Skeletal muscle satellite cell (primary cell): Measurements from ENCODE around the gene CSTF2T. TPM values are rescaled to one million over a fixed set of nuclear protein-coding genes. Genes with fewer than 3 reads are reported as not detected.

ENCODE experiments used
- H3K27me3 ChIP-seq: 2 replicates; pipeline ENCODE4 v1.7.0; 2013; ENCODE audit warnings: low read length; ENCODE audit not compliant: control insufficient read depth, insufficient read depth
- H3K36me3 ChIP-seq: 2 replicates; pipeline ENCODE4 v1.7.0; 2013; ENCODE audit warnings: mild to moderate bottlenecking, control low read depth, low read length; ENCODE audit not compliant: insufficient read depth
- H3K4me1 ChIP-seq: 2 replicates; pipeline ENCODE4 v1.7.0; 2013; ENCODE audit warnings: low read length; ENCODE audit not compliant: control insufficient read depth, insufficient read depth
- H3K4me2 ChIP-seq: 2 replicates; pipeline ENCODE4 v1.7.0; 2013; ENCODE audit warnings: mild to moderate bottlenecking, low read length
- H3K4me3 ChIP-seq: 2 replicates; pipeline ENCODE4 v1.7.0; 2013; ENCODE audit warnings: low read length
- H3K9ac ChIP-seq: 2 replicates; pipeline ENCODE4 v1.7.0; 2013; ENCODE audit warnings: mild to moderate bottlenecking, low read depth, low read length, moderate library complexity
- H3K9me3 ChIP-seq: replicated peaks from 2 replicates; pipeline ENCODE4 v1.7.0; 2013; ENCODE audit warnings: mild to moderate bottlenecking, control low read depth, low read length
- total RNA-seq: library from RNA; depleted of rRNA; stranded (reverse); fragments of >200 nt; gene quantifications from 2 replicates; pipeline ENCODE4 v1.2.3, GENCODE V29; 2012; rRNA removed

CSTF2T gene, protein sequence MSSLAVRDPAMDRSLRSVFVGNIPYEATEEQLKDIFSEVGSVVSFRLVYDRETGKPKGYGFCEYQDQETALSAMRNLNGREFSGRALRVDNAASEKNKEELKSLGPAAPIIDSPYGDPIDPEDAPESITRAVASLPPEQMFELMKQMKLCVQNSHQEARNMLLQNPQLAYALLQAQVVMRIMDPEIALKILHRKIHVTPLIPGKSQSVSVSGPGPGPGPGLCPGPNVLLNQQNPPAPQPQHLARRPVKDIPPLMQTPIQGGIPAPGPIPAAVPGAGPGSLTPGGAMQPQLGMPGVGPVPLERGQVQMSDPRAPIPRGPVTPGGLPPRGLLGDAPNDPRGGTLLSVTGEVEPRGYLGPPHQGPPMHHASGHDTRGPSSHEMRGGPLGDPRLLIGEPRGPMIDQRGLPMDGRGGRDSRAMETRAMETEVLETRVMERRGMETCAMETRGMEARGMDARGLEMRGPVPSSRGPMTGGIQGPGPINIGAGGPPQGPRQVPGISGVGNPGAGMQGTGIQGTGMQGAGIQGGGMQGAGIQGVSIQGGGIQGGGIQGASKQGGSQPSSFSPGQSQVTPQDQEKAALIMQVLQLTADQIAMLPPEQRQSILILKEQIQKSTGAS
- 16.0 and 18.3 TPM in 2 replicates for total RNA-seq

DNA sequence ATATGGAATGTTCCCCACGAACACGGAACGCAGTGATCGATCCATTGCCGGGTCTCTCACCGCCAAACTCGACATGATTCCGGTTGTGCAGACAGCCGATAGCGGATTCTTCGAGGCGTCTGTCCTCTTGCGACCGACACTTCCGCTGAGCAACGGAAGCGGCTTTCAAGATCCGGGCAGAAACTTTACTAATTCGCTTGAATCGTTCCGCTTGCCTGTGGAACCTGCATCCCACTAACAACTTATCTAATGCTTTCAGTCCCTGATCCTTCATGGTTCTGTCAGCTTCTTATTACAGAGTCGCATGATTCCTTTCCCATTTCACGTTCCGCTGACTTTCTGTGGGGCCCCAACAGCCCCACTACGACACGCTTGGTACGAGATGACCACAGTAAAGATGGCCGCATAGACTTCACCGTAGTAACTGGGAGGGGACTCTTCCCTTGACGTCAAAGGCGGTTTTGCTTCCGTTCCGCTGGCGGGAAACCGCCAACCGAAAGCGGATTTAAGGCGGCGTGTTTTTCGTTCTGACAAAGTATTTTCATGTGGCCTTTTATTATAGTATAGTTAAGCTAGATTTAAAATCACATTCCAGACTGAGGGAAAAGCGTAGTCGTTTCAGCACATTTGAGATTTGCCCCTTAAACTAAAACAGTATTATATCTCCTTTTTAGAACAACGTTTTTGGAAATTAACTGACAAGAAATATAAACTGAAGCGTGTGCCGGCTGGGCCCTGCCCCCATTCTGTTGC is at the start of gene CSTF2T:
CSTF2T (minus strand) TSS at position 121 of the 753 bp plus-strand sequence; CDS start at position 75, 46 bp downstream.
- Histone ChIP-seq H3K4me1 (peaks cover 17% of the 10 kb centered on the region), H3K4me2 (peak within 1 kb of the TSS; percentile 89), H3K9ac (peak within 1 kb of the TSS; percentile 92), H3K4me3 (peak within 1 kb of the TSS; percentile 90), H3K36me3 (no peaks in the 10 kb centered on the region), H3K27me3 (no peaks in the 10 kb centered on the region), H3K9me3 (no peaks in the 10 kb centered on the region)

DNA sequence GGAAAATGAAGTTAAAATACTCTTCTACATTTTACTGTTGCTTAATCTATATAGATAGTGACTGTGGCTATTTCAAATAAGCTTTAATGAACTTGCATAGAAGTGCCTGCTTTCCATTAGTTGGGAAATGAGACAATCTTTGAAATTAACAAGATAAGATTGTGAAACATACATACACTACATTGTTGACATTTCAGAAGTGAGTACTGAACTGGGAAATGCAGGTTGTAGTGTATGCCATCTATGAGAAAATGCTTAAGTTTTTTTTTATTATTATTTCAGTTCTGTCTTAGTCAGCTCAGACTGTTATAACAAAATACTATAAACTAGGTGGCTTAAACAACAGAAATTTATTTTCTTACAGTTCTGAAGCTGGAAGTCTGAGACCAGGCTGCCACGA is 49.6 kb upstream of the CSTF2T start:
- no peaks in the 10 kb centered on the region for H3K9me3 ChIP-seq
- no peak overlapping the region for H3K4me2 ChIP-seq
- H3K27me3 ChIP-seq: no peaks in the 10 kb centered on the region
- H3K4me3 ChIP-seq: no peak overlapping the region
- no peaks in the 10 kb centered on the region for H3K36me3 ChIP-seq
- H3K9ac ChIP-seq: no peak overlapping the region
- no peaks in the 10 kb centered on the region for H3K4me1 ChIP-seq

DNA sequence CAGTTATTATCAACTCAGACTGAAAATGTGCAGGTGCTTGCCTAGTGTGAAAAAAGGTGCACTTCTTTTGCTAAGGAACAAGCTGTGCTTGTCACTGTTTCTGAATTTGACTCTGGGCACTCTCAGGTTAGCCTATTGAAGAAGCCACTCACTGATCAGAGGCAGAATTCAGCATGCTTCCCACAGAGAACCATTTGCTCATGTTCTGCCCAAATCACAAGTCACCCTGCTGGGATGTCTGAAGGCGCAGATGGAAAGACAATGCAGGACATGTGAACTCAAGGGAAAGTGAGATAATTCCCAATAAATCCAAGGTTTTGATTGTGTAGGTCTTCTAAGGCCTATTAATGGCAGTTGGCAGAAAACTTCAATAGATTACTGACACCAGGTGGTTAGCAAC is 47.8 kb upstream of the CSTF2T start:
- H3K27me3 ChIP-seq: no peaks in the 10 kb centered on the region
- no peak overlapping the region for H3K4me3 ChIP-seq
- no peaks in the 10 kb centered on the region for H3K9me3 ChIP-seq
- no peak overlapping the region for H3K9ac ChIP-seq
- H3K4me2 ChIP-seq: no peak overlapping the region
- H3K4me1 ChIP-seq: no peaks in the 10 kb centered on the region
- no peaks in the 10 kb centered on the region for H3K36me3 ChIP-seq

DNA sequence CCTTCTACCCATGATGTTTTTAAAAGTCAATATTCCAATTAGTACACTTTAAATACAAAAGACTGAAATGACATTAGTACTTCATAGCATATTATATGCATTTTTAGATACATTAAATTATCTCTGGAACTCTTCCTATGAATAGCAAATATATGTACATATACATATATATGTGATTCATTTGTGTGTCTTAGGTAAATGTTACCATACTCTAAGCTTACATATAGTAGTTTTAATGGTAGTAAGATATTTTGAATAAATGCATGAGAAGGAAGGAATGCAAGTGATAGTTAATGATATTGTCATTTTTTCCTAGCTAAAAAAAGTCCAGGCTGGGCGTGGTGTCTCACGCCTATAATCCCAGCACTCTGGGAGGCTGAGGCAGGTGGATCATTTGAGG is 46.0 kb upstream of the CSTF2T start:
- Histone ChIP-seq H3K36me3 (no peaks in the 10 kb centered on the region), H3K9ac (no peak overlapping the region), H3K27me3 (no peaks in the 10 kb centered on the region), H3K4me1 (no peaks in the 10 kb centered on the region), H3K9me3 (no peaks in the 10 kb centered on the region), H3K4me2 (no peak overlapping the region), H3K4me3 (no peak overlapping the region)

DNA sequence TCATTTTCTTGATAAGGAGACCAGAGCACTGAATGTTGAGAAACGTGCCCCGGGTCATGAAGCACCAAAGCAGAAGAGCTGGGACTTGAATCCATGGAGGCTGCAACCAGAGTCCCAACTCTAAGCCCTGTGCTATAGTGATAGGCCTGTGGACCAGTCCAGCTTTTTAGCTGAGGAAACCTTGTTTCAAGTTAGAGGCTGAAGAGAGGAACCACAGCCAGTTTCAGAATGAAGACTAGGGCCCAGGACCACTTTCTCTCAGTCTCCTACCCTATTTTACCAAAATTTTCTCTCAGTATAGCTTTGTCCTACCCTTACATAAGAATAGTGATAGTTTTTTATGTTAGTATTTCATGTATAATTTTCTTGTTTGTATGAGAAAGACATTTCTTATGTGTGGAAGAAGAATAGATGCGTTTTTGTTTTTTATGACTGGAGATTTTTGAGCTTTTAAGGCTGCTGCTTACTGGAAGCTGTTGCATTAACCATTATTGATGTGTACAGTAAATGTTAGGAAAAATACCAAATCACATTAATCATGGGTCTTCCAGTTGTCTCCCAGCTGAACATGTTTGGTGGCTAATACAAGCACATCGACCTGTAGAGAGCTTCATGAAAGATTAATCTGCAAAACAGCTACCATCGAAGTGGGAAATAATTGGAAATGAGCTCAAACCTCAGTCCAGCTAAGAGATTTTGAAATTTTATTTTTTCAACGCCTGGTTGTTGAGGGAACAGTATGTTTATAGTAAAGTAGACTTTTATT is 45.0 kb upstream of the CSTF2T start:
- no peaks in the 10 kb centered on the region for H3K36me3 ChIP-seq
- H3K9ac ChIP-seq: no peak overlapping the region
- no peaks in the 10 kb centered on the region for H3K4me1 ChIP-seq
- no peaks in the 10 kb centered on the region for H3K27me3 ChIP-seq
- H3K4me3 ChIP-seq: no peak overlapping the region
- H3K9me3 ChIP-seq: no peaks in the 10 kb centered on the region
- no peak overlapping the region for H3K4me2 ChIP-seq

DNA sequence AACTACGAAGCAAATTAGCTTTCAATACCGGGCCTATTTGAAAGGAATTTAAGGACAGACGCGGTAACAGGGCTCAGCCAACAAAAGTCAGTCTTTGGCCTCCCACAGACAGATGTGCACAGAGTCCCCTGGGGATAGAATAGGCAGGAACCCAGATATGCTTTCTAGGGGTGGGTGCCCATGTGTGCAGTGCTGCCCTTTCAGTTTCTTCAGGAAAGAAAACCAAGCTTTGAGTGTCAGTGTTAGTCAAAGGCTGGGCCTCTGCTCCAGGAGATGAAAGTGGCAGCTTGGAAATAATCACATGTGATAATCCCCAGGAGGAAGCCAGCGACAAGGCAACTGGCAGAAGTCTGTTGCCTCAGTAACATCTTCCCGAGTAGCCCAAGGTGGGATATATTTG is 43.8 kb upstream of the CSTF2T start:
- H3K36me3 ChIP-seq: no peaks in the 10 kb centered on the region
- H3K4me3 ChIP-seq: no peak overlapping the region
- H3K9me3 ChIP-seq: no peaks in the 10 kb centered on the region
- H3K4me1 ChIP-seq: no peaks in the 10 kb centered on the region
- H3K9ac ChIP-seq: no peak overlapping the region
- H3K4me2 ChIP-seq: no peak overlapping the region
- no peaks in the 10 kb centered on the region for H3K27me3 ChIP-seq

DNA sequence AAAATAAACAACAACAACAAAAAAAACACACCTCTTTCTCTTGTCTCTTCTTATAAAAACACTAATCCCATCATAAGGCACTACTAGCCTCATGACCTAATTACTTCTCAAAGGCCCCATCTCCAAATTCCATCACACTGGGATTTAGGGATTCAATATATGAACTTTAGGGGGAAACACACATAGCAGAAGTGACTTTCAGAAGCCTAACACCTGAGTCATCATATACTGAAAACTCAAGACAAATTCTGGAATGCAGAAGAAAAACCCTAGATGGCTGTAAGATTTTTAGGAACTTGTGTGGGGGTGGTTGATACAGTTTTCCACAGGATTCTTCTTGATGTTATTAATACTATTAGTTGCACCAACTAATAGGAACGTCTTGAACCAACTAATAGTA is 33.7 kb upstream of the CSTF2T start:
- no peak overlapping the region for H3K9ac ChIP-seq
- no peak overlapping the region for H3K4me2 ChIP-seq
- H3K27me3 ChIP-seq: no peaks in the 10 kb centered on the region
- H3K36me3 ChIP-seq: no peaks in the 10 kb centered on the region
- H3K4me1 ChIP-seq: peaks cover 5% of the 10 kb centered on the region
- H3K4me3 ChIP-seq: no peak overlapping the region
- H3K9me3 ChIP-seq: no peaks in the 10 kb centered on the region

DNA sequence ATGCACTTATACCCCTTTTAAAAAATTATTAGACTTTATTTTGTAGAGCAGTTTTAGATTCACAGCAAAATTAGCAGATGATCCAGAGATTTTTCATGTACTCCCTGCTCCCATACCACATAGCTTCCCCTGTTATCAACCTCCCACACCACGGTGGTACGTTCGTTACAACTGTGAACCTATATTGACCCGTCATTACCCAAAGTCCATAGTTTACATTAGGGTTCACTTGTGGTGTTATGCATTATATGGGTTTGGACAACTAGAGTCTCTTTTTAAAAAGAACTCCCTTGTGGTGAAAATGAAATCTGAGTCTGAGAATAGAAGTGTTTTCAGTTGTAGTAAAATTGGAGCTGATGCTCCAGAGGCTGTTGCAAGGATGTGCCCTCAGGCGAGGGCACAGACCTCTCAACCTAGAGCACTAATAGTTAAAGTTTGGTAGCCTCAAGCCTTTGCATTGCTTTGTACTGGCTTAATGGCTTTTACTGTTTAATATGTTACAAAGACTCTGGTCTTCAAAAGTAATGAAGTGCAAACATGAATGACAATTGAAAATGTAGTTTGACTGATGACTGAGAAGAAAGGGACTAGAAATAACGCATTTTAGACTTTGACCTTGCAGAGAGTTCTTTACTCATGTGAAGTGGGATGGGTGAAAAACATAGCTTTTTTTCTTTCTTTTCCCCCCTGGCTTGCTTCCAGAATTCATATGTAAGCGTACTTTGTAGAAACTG is 30.6 kb upstream of the CSTF2T start:
- H3K36me3 ChIP-seq: no peaks in the 10 kb centered on the region
- H3K9ac ChIP-seq: no peak overlapping the region
- no peak overlapping the region for H3K4me3 ChIP-seq
- H3K27me3 ChIP-seq: no peaks in the 10 kb centered on the region
- no peak overlapping the region for H3K4me2 ChIP-seq
- H3K9me3 ChIP-seq: no peaks in the 10 kb centered on the region
- peaks cover 5% of the 10 kb centered on the region for H3K4me1 ChIP-seq

DNA sequence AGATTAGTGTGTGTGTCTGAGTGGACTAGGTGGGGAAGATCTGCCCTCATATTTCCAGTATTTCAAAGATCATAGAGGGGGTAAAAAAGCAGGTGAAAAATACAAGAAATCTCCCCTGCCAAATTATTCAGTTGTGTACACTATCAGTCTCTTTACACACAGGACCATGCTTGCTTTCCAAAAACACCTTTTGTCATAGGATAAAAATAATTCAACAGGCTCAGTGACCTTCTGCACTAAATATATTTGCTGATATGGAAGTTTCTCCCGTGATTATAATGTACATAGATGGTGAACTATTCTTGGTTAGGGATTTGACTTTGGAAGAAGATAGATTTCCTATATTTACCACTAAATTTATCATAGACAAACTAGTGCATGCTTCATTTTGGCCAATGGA is 24.6 kb upstream of the CSTF2T start:
- Histone ChIP-seq H3K9ac (no peak overlapping the region), H3K4me2 (no peak overlapping the region)

DNA sequence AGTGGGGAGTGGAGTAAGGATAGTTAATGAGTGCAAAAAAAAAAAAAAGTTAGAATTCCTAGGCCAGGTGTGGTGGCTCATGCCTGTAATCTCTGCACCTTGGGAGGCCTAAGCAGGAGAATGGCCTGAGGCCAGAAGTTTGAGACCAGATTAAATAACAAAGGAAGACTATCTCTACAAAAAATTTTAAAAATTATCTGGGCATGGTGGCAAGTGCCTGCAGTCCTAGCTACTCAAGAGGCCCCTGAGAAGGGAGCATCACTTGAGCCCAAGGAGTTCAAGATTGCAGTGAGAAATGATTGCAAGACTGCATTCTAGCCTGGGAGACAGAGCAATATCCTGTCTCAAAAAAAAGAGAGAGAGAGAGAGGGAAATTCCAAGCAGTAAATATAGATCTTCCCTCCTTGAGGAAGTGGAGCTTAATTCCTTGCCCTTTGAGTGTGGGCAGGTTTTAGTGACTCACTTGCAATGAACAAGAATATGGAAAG is 19.5 kb upstream of the CSTF2T start:
- Histone ChIP-seq H3K9ac (no peak overlapping the region), H3K9me3 (no peaks in the 10 kb centered on the region), H3K4me3 (no peak overlapping the region), H3K4me2 (no peak overlapping the region), H3K36me3 (no peaks in the 10 kb centered on the region), H3K4me1 (no peaks in the 10 kb centered on the region), H3K27me3 (no peaks in the 10 kb centered on the region)

More for the DNA sequence above, 24.6 kb upstream of the CSTF2T start:
- Histone ChIP-seq H3K27me3 (no peaks in the 10 kb centered on the region), H3K9me3 (no peaks in the 10 kb centered on the region), H3K4me3 (no peak overlapping the region), H3K4me1 (no peaks in the 10 kb centered on the region), H3K36me3 (no peaks in the 10 kb centered on the region)
